Activated naive CD4-positive, alpha-beta T cell treated with anti-CD3 and anti-CD28 coated beads, Interleukin-2, amount 10 ng/mL, durations not matched to agents 7 days and 5 days (primary cell): Measurements from ENCODE around the gene USP16.

ENCODE experiments used
- CTCF ChIA-PET: fragments of 350-600 bp; sonication (Branson Sonifier 250); formaldehyde crosslinking; loops from one replicate; lab custom pipeline; 2021; ENCODE audit warnings: antibody characterized with exemption; lab: Charles Lee
- DNase-seq: peaks from one replicate; pipeline ENCODE4 v3.0.0-alpha.2; 2020
- H3K27ac Mint-ChIP-seq: one replicate; pipeline ENCODE4 v1.8.0; 2021; ENCODE audit warnings: mild to moderate bottlenecking, moderate library complexity, mixed read lengths
- H3K27me3 Mint-ChIP-seq: one replicate; pipeline ENCODE4 v1.8.0; 2021; ENCODE audit warnings: mild to moderate bottlenecking, mixed read lengths
- H3K36me3 Mint-ChIP-seq: one replicate; pipeline ENCODE4 v1.8.0; 2021; ENCODE audit warnings: mixed read lengths
- H3K4me1 Mint-ChIP-seq: one replicate; pipeline ENCODE4 v1.8.0; 2021; ENCODE audit warnings: mixed read lengths
- H3K4me3 Mint-ChIP-seq: one replicate; pipeline ENCODE4 v1.8.0; 2021; ENCODE audit warnings: mild to moderate bottlenecking, moderate library complexity, mixed read lengths
- H3K9me3 Mint-ChIP-seq: one replicate; pipeline ENCODE4 v1.8.0; 2021; ENCODE audit warnings: mixed read lengths

USP16 gene

DNA sequence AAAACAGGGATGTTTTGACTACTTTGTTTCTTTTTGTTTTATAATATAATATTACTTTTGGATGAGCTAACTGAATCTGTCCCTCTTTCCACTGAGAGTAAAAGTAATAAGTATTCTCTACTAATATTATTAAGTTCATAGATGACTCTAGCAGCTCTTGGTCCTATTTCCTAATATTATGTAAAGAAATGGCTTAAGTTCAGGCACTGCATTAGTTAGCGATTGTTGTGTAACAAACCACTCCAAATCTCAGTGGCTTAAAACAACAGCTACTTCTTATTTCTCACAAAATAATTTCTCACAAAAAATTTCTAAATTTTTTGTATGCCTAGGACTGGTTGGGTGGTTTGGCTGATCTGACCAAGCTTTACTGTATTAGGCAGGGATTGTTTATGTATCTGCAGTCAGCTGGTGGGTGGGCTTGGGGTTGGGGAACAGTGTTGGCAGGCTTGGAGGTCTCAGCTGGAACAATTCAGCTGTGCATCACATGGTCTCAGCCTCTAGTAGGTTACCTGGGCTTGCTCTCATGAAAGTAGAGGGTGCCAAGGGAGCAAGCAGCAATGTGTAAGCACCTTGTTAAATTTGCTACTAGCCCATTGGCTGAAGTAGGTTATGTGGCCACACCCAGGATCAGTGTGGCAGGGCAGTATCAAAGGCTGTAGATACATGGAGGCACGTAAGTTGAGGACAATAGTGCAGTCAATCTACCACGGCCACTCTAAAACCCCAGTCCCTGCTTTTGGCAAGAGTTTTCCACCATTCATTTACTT lies 57.8 kb downstream of the USP16 start:
- H3K27me3 Mint-ChIP-seq = no peaks in the 10 kb centered on the region
- H3K27ac Mint-ChIP-seq = no peak overlapping the region
- H3K4me3 Mint-ChIP-seq = no peak overlapping the region
- H3K9me3 Mint-ChIP-seq = no peaks in the 10 kb centered on the region
- CTCF ChIA-PET = interaction anchor here (0.9 to 1.5 kb wide), 4 partner anchors 14 to 290 kb away, joined by 3 to 6 read pairs (median 4); no protein-coding TSS in a partner anchor
- peaks cover 20% of the 10 kb centered on the region for H3K36me3 Mint-ChIP-seq
- peaks cover 43% of the 10 kb centered on the region for H3K4me1 Mint-ChIP-seq
- no peak for DNase-seq

DNA sequence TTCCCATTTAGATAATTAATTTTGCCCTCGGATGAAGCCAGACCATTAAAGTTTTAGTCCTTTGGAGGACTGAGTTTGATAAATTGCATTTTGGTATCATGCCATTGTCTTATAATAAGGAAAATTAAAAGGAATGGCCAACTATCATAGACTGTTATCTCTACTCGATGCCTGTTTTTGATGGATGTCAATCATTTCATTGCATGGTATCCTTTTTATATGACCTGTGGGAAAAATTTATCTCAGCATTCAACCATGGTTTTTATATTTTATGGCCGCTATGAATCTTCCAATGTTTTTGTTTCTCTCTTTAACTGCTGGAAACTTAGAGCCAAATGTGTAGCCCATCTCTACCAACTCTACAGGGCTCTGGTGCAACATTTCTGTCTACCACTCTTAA lies 58.8 kb downstream of the USP16 start:
- H3K4me1 Mint-ChIP-seq = peaks cover 36% of the 10 kb centered on the region
- no peak overlapping the region for H3K27ac Mint-ChIP-seq
- CTCF ChIA-PET = interaction anchor here (0.5 to 0.6 kb wide), 2 partner anchors 201 to 288 kb away, joined by 3 to 4 read pairs; no protein-coding TSS in a partner anchor
- H3K9me3 Mint-ChIP-seq = no peaks in the 10 kb centered on the region
- H3K27me3 Mint-ChIP-seq = no peaks in the 10 kb centered on the region
- peaks cover 19% of the 10 kb centered on the region for H3K36me3 Mint-ChIP-seq
- no peak for DNase-seq
- no peak overlapping the region for H3K4me3 Mint-ChIP-seq

DNA sequence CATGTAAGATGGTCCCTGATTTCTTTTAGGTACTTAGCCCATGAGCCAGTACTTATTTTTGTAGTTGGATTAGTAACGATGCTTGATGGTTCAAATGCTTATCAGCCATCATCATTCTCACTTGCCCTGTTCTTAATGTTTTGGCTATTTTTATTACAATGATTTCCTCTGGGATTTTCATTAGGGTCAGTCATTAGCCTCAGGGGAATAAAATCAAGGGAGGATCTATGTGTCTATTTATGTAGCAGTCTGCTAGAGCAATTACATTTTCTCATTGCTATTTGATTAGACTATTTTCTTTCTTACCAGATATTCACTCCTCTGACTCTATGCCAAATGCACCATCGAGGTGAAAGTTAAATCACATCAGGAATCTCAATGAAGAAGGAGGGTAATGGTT lies 59.9 kb downstream of the USP16 start:
- peaks cover 11% of the 10 kb centered on the region for H3K36me3 Mint-ChIP-seq
- no peak overlapping the region for H3K27ac Mint-ChIP-seq
- CTCF ChIA-PET = no interaction called here
- H3K4me3 Mint-ChIP-seq = no peak overlapping the region
- no peaks in the 10 kb centered on the region for H3K9me3 Mint-ChIP-seq
- DNase-seq = no peak
- no peaks in the 10 kb centered on the region for H3K27me3 Mint-ChIP-seq
- H3K4me1 Mint-ChIP-seq = peaks cover 25% of the 10 kb centered on the region

DNA sequence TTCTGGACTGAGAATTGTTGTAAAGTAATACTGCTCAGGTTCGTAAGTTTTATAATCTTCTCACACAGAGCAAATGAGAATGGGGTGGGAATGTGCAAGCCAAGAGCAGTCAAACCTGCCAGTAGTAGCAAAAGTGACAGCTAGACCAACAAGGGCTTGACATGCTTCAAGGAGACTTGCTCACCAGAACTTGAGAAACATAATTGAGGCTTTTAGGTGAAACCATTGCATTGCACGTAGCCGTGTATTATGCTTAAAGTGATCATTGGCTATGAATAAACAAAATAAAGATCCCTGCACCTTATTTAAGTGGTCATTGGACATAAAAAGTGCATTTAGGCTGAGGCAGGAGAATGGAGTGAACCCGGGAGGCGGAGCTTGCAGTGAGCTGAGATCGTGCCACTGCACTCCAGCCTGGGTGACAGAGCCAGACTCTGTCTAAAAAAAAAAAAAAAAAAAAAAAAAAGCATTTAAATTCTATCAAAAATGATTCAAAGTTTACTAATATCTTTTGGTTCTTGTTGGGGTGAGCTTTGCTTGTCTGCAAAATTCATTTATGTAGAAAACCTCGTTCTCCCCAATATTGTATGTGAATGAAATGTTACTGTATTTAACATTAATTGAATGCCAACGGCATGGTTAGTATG lies 60.8 kb downstream of the USP16 start:
- no peak overlapping the region for H3K4me3 Mint-ChIP-seq
- DNase-seq = no peak
- no peak overlapping the region for H3K27ac Mint-ChIP-seq
- H3K9me3 Mint-ChIP-seq = no peaks in the 10 kb centered on the region
- CTCF ChIA-PET = no interaction called here
- H3K4me1 Mint-ChIP-seq = peaks cover 16% of the 10 kb centered on the region
- H3K36me3 Mint-ChIP-seq = peaks cover 6% of the 10 kb centered on the region
- no peaks in the 10 kb centered on the region for H3K27me3 Mint-ChIP-seq

DNA sequence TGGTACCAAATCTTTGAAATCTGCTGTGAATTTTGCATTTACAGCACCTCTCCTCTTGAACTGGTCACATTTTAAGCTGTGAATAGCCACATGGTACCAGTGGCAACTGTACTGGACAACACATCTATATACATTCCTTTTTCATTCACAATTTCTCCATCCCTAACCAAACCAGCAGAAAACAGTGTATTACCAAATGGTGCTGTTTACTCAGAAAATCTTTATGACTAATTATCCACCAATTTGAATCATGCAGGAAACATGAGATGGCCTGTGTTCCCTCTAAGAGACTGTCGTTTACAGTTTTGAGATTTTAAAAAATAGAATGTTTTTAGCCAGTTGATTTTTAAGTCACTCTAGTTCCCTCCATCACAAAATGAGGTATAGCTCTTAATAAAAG lies 66.6 kb downstream of the USP16 start:
- Mint-ChIP-seq H3K4me1 (no peaks in the 10 kb centered on the region), H3K9me3 (no peaks in the 10 kb centered on the region), H3K27me3 (no peaks in the 10 kb centered on the region), H3K36me3 (peaks cover 7% of the 10 kb centered on the region), H3K4me3 (no peak overlapping the region), H3K27ac (no peak overlapping the region)
- no peak for DNase-seq
- CTCF ChIA-PET = interaction anchor here (0.8 to 3.4 kb wide), 7 partner anchors 58 to 286 kb away, joined by 3 to 20 read pairs (median 3); partner anchors contain the start of gene BACH1

DNA sequence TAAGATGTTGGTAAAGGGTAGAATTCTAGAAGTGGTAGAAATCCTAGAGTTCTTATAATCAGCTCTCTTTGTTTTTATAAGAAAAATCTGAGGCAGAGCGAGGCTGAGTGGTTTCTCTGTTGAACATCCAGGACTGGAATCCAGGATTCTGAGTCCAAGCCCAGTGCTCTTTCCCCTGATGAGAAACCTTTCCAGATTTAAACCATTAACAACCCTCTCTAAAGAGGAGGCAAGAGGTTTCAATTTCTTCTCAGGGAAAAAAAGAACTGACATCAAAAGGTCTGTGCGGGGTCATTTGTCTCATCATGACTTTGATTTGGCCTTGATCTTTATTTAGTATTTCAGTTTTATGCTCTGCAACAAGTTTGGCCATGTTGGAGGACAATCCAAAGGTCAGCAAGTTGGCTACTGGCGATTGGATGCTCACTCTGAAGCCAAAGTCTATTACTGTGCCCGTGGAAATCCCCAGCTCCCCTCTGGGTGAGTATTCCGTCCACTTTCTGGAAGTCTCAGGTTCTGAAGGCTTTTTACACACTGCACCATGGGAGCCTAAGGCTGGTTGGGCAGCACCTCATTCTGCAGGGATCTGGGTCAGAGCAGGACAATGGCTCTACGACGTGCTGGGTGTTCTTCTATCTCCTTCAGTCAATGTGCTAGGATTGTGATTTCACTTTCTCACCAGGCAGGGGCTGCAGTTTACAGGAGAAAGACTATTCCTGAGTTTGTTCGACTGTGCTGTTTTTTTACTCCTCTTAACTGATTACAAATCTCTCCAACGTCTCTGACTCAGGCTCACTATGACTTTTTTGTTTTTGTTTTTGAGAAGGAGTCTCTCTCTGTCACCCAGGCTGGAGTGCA lies 67.9 kb downstream of the USP16 start:
- no peaks in the 10 kb centered on the region for H3K27me3 Mint-ChIP-seq
- H3K36me3 Mint-ChIP-seq = peaks cover 6% of the 10 kb centered on the region
- no peaks in the 10 kb centered on the region for H3K9me3 Mint-ChIP-seq
- CTCF ChIA-PET = interaction anchor here (1.0 to 3.4 kb wide), 8 partner anchors 56 to 284 kb away, joined by 3 to 20 read pairs (median 3); partner anchors contain the start of gene BACH1
- H3K27ac Mint-ChIP-seq = no peak overlapping the region
- no peak overlapping the region for H3K4me3 Mint-ChIP-seq
- no peak for DNase-seq
- no peaks in the 10 kb centered on the region for H3K4me1 Mint-ChIP-seq

DNA sequence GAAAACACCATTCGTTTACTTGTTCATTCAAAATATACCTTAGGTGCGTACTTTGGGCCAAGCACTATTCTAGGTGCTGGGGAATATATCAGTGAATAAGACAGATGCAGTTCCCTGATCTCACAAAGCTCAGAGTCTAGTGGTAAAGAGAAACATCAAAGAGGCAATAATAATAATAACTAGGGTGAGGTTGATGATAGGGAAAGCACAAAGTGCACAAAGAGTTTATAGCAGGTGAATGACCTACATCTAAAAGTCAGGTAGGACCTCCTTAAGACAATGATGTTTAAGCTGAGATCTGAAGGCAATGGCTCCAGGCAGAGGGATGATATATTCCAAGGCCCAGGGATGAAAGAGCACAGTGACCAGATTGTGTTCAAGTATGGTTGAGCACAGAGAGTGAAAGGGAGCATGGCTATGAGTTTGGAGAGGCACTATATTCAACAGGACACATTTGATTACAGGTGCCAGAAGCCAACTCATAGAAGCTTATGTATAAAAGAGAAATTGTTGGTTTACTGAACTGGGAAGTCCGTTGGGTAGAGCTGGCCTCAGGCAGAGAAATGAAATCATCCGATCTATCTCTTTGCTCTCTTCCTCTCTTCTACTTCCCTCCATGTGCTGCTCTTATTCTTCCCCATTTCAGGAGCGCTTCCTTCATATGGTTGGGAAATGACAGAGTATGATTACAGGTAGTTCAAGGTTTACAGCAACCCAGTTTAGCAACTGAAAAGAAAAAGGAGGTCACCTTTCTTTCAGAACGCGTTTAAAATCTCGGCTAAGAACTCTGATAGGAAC lies 71.9 kb downstream of the USP16 start:
- no peak for DNase-seq
- Mint-ChIP-seq H3K4me3 (no peak overlapping the region), H3K27ac (no peak overlapping the region), H3K27me3 (no peaks in the 10 kb centered on the region), H3K9me3 (no peaks in the 10 kb centered on the region), H3K36me3 (peaks cover 9% of the 10 kb centered on the region), H3K4me1 (no peaks in the 10 kb centered on the region)
- CTCF ChIA-PET = interaction anchor here (0.7 to 1.1 kb wide), 4 partner anchors 15 to 275 kb away, joined by 3 to 5 read pairs (median 3); no protein-coding TSS in a partner anchor

DNA sequence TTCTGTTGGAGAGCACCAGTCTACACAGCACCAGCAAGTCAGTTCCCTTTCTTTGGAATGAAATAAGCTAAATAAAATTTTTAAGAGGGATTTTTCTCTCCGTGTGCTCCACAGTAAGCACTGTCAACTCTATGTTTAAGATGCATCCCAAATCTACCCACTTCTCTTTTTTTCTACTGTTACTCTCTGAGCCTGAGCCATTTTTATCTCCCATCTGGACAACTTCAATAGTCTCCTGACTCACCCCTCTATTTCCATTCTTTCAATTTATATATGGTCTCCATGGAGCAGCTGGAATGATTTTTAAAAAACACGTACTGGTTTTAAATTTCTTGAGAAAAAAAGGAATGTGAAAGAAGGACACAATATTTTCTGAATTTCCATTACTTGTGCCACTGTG lies 73.7 kb downstream of the USP16 start:
- Mint-ChIP-seq H3K9me3 (no peaks in the 10 kb centered on the region), H3K4me1 (no peaks in the 10 kb centered on the region), H3K27me3 (no peaks in the 10 kb centered on the region), H3K36me3 (peaks cover 9% of the 10 kb centered on the region), H3K27ac (no peak overlapping the region), H3K4me3 (no peak overlapping the region)
- DNase-seq = no peak
- CTCF ChIA-PET = interaction anchor here (1.0 to 1.3 kb wide), 2 partner anchors 10 to 22 kb away, joined by 3 read pairs; no protein-coding TSS in a partner anchor

DNA sequence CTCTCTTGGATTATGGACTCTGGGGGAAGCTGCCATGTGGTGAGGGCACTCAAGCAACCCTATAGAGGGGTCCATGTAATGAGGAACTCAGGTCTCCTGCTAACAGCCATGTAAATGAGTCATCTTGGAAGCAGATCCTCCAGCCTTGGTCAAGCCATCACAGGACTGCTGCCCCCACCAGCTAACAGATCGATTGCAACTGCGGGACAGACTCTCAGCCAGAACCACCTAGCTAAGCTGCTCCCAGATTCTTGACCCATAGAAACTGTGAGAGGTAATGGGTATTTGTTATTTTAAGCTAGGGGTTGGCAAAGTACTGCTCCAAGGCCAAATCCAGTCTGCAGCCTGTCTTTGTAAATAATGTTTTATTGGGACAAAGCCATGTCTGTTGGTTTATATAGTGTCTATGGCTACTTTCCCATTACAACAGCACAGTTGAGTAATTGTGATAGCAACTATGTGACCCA lies 78.4 kb downstream of the USP16 start:
- Mint-ChIP-seq H3K27me3 (no peaks in the 10 kb centered on the region), H3K27ac (no peak overlapping the region), H3K36me3 (peaks cover 5% of the 10 kb centered on the region), H3K9me3 (no peaks in the 10 kb centered on the region), H3K4me3 (no peak overlapping the region), H3K4me1 (no peaks in the 10 kb centered on the region)
- DNase-seq = no peak
- CTCF ChIA-PET = no interaction called here
